Stimulated activated CD4-positive, alpha-beta T cell treated with anti-CD3 and anti-CD28 coated beads, Interleukin-12 subunit alpha, Interleukin-12 subunit beta, amount 100 ng/mL, for 4 hours (primary cell): Measurements from ENCODE around the gene FAM110A.
"Not testable (repeated sequence)": the region's sequence is repeated elsewhere in the genome, so short reads cannot be mapped to it uniquely, and the experiment has no call there.

Source experiments
- DNase-seq: peaks from one replicate; pipeline ENCODE4 v3.0.0-alpha.2; 2020

Gene FAM110A

GRCh38 chr20:845226-845868 is 11.8 kb downstream of the FAM110A start:
- DNase-seq = no peak

- no peak for DNase-seq
Observed at GRCh38 chr20:845941-846893, 12.7 kb downstream of the FAM110A start.

GRCh38 chr20:846894-847278 is 13.4 kb downstream of the FAM110A start:
- peak; percentile 40 for DNase-seq

- no peak for DNase-seq
Observed at GRCh38 chr20:848193-848592, 14.7 kb downstream of the FAM110A start.

GRCh38 chr20:848731-849130 is 15.2 kb downstream of the FAM110A start:
- DNase-seq = not testable (repeated sequence)

- DNase-seq = no peak
Observed at GRCh38 chr20:853406-853996, 20.0 kb downstream of the FAM110A start.

GRCh38 chr20:854601-855000 is 21.1 kb downstream of the FAM110A start:
- no peak for DNase-seq

- DNase-seq = no peak
Observed at GRCh38 chr20:855466-856360, 22.2 kb downstream of the FAM110A start.

- peak; percentile 30 for DNase-seq
Observed at GRCh38 chr20:856361-856775, 22.9 kb downstream of the FAM110A start.

- DNase-seq = no peak
Observed at GRCh38 chr20:858011-858410, 24.5 kb downstream of the FAM110A start.

GRCh38 chr20:859751-860231 is 26.3 kb downstream of the FAM110A start:
- no peak for DNase-seq

GRCh38 chr20:860891-861290 is 27.4 kb downstream of the FAM110A start:
- DNase-seq = no peak

GRCh38 chr20:865440-865839 is 31.9 kb downstream of the FAM110A start:
- DNase-seq = no peak

- DNase-seq = no peak
Observed at GRCh38 chr20:868279-868678, 34.8 kb downstream of the FAM110A start.

- DNase-seq = no peak
Observed at GRCh38 chr20:869606-870005, 36.1 kb downstream of the FAM110A start.

GRCh38 chr20:870758-871157 is 37.2 kb downstream of the FAM110A start:
- DNase-seq = no peak

- DNase-seq = no peak
Observed at GRCh38 chr20:871436-871835, 37.9 kb downstream of the FAM110A start.

- DNase-seq = no peak
Observed at GRCh38 chr20:871948-872347, 38.4 kb downstream of the FAM110A start.

GRCh38 chr20:872855-873520 is 39.5 kb downstream of the FAM110A start:
- no peak for DNase-seq

- no peak for DNase-seq
Observed at GRCh38 chr20:873875-874607, 40.5 kb downstream of the FAM110A start.

GRCh38 chr20:875115-875514 is 41.6 kb downstream of the FAM110A start:
- no peak for DNase-seq
